Measurements from ENCODE around the gene ZMIZ2.
A peak's percentile ranks its signal among the peaks of the same experiment; 100 is the strongest.
"Not testable (repeated sequence)": the region's sequence is repeated elsewhere in the genome, so short reads cannot be mapped to it uniquely, and the experiment has no call there.

Gene ZMIZ2

GRCh38 chr7:44713680-44714335, 34.8 kb upstream of the ZMIZ2 start:
- Mint-ChIP-seq H3K4me1 (peaks cover 5% of the 10 kb centered on the region), H3K9me3 (no peaks in the 10 kb centered on the region), H3K36me3 (ENCODE audit: low read depth) (no peaks in the 10 kb centered on the region), H3K27ac (no peak overlapping the region), H3K27me3 (no peaks in the 10 kb centered on the region), H3K4me3 (no peak overlapping the region)
- DNase-seq (no peak), ATAC-seq (no peak)

DNA sequence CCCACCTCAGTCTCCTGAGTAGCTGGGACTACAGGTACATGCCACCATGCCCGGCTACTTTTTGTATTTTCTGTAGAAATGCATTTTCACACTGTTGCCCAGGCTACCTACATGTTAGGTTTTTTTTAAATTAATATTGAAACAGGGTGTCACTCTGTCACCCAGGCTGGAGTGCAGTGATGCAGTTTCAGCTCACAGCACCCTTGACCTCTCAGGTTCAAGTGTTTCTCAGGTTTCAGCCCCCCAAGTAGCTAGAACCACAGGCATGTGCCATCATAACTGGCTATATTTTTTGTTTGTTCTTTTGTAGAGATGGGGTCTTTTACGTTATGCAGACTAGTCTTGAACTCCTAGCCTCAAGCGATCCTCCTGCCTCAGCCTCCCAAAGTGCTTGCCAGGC, 32.4 kb upstream of the ZMIZ2 start:
- Mint-ChIP-seq H3K27me3 (no peaks in the 10 kb centered on the region), H3K4me3 (no peak overlapping the region), H3K9me3 (peaks cover 8% of the 10 kb centered on the region), H3K4me1 (peaks cover 5% of the 10 kb centered on the region), H3K27ac (no peak overlapping the region), H3K36me3 (ENCODE audit: low read depth) (peaks cover 2% of the 10 kb centered on the region)
- no peak for DNase-seq
- no peak for ATAC-seq

GRCh38 chr7:44720301-44720700, 28.3 kb upstream of the ZMIZ2 start:
- H3K27me3 Mint-ChIP-seq, result no peaks in the 10 kb centered on the region
- peaks cover 12% of the 10 kb centered on the region for H3K9me3 Mint-ChIP-seq
- H3K4me3 Mint-ChIP-seq, result no peak overlapping the region
- H3K27ac Mint-ChIP-seq, result no peak overlapping the region
- no peak for ATAC-seq
- no peak for DNase-seq
- peaks cover 2% of the 10 kb centered on the region for H3K36me3 Mint-ChIP-seq (ENCODE audit: low read depth)
- H3K4me1 Mint-ChIP-seq, result no peaks in the 10 kb centered on the region

GRCh38 chr7:44724276-44724675, 24.4 kb upstream of the ZMIZ2 start:
- Mint-ChIP-seq H3K36me3 (ENCODE audit: low read depth) (peaks cover 2% of the 10 kb centered on the region), H3K4me3 (no peak overlapping the region), H3K27ac (no peak overlapping the region), H3K4me1 (no peaks in the 10 kb centered on the region), H3K9me3 (peaks cover 12% of the 10 kb centered on the region), H3K27me3 (no peaks in the 10 kb centered on the region)
- no peak for DNase-seq
- ATAC-seq, result no peak

- not testable (repeated sequence) for H3K4me1 Mint-ChIP-seq; H3K27ac Mint-ChIP-seq; H3K9me3 Mint-ChIP-seq; H3K27me3 Mint-ChIP-seq; ATAC-seq; H3K36me3 Mint-ChIP-seq (ENCODE audit: low read depth); DNase-seq; H3K4me3 Mint-ChIP-seq
Measured at GRCh38 chr7:44726250-44726649, 22.4 kb upstream of the ZMIZ2 start.

GRCh38 chr7:44727158-44727936, 21.3 kb upstream of the ZMIZ2 start:
- DNase-seq (no peak), ATAC-seq (no peak)
- H3K36me3 Mint-ChIP-seq (ENCODE audit: low read depth), result no peaks in the 10 kb centered on the region
- H3K27me3 Mint-ChIP-seq, result peaks cover 3% of the 10 kb centered on the region
- H3K9me3 Mint-ChIP-seq, result no peaks in the 10 kb centered on the region
- H3K4me3 Mint-ChIP-seq, result no peak overlapping the region
- H3K27ac Mint-ChIP-seq, result no peak overlapping the region
- H3K4me1 Mint-ChIP-seq, result peaks cover 3% of the 10 kb centered on the region

DNA sequence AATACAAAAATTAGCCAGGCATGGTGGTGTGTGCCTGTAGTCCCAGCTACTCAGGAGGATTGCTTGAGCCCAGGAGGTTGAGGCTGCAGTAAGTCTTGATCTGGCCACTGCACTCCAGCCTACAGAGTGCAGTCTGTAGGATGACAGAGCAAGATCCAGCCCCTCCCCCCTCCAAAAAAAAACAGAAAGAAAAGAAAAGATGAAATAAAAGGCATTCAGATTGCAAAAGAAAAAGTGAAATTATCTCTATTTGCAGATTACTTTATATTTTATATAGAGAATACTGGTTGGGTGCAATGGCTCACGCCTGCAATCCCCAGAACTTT, 20.7 kb upstream of the ZMIZ2 start:
- Mint-ChIP-seq H3K27me3 (peaks cover 3% of the 10 kb centered on the region), H3K27ac (no peak overlapping the region), H3K4me1 (peaks cover 5% of the 10 kb centered on the region), H3K9me3 (no peaks in the 10 kb centered on the region), H3K4me3 (no peak overlapping the region), H3K36me3 (ENCODE audit: low read depth) (no peaks in the 10 kb centered on the region)
- ATAC-seq (no peak), DNase-seq (no peak)

DNA sequence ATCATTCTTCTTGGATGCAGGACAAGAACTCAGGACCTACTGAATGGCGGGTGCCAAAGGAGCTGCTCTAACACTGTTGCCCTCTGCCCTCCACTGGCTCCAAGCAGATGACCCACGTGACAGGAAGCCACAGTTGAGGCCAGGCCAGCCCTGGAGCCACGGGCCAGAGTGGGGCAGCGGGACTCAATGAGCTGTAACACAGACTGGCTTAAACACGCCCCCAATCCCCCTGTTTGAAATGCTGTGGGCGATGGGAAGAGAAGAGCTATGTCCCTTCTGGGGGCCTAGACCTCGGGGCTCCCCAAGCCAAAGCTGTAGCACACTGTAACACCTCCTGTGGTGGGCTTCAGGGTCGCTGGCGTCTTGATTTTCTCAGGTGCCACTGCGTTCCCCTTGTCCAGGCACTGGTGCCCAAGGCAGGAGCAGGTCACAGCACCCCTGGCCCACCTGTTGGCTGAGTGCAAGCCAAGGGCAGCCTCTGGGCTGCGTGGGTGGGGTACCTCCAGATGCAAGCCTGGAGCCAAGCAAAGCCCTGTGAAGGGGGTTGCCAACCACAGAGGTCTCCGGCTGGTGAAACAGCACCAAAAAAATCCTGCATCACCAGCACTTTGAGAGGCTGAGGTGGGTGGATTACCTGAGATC, 18.6 kb upstream of the ZMIZ2 start:
- no peak for DNase-seq
- no peaks in the 10 kb centered on the region for H3K36me3 Mint-ChIP-seq (ENCODE audit: low read depth)
- H3K4me1 Mint-ChIP-seq, result peaks cover 18% of the 10 kb centered on the region
- H3K4me3 Mint-ChIP-seq, result no peak overlapping the region
- ATAC-seq, result peak; percentile 35
- H3K27me3 Mint-ChIP-seq, result peaks cover 3% of the 10 kb centered on the region
- no peaks in the 10 kb centered on the region for H3K9me3 Mint-ChIP-seq
- H3K27ac Mint-ChIP-seq, result no peak overlapping the region

DNA sequence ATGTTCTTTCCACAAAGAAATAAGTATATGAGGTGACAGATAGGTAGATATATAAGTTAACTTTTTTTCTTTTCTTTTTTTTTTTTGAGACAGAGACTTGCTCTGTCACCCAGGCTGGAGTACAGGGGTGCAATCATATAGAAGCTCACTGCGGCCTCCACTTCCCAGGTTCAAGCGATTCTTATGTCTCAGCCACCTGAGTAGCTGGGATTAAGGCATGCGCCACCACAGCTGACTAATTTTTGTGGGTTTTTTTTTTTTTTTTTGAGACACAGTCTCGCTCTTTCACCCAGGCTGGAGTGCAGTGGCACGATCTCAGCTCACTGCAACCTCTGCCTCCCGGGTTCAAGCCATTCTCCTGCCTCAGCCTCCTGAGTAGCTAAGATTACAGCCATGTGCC, 15.7 kb upstream of the ZMIZ2 start:
- H3K36me3 Mint-ChIP-seq (ENCODE audit: low read depth); H3K27me3 Mint-ChIP-seq; ATAC-seq; H3K9me3 Mint-ChIP-seq; H3K4me3 Mint-ChIP-seq; DNase-seq; H3K27ac Mint-ChIP-seq: not testable (repeated sequence)
- peaks cover 32% of the 10 kb centered on the region for H3K4me1 Mint-ChIP-seq

DNA sequence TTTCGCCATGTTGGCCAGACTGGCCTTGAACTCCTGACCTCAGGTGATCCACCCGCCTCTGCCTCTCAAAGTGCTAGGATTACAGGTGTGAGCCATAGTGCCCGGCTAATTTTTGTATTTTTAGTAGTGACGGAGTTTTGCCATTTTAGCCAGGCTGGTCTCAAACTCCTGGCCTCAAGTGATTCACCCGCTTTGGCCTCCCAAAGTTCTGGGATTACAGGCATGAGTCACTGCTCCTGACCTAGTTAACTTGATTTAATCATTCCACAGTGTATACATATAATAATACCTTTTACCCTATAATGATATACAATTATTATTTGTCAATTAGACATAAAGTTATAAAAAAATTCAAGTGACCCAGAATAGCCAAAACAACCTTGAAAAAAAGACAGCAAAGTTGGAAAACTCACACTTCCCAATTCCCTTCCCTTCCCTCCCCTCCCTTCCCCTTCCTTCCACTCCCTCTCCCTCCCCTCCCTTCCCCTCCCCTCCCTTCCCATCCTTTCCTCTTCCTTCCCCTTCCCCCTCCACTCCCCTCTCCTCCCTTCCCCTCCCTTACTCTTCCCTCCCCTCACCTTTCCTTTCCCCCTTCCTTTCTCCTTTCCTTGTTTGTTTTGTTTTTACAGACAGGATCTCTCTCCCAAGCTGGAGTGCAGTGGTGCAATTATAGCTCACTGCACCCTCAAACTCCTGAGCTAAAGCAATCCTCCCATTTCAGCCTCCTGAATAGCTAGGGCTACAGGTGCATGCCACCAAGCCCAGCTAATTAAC, 14.8 kb upstream of the ZMIZ2 start:
- peaks cover 3% of the 10 kb centered on the region for H3K27me3 Mint-ChIP-seq
- peaks cover 36% of the 10 kb centered on the region for H3K4me1 Mint-ChIP-seq
- no peak overlapping the region for H3K27ac Mint-ChIP-seq
- ATAC-seq (no peak), DNase-seq (no peak)
- H3K4me3 Mint-ChIP-seq, result no peak overlapping the region
- H3K9me3 Mint-ChIP-seq, result no peaks in the 10 kb centered on the region
- no peaks in the 10 kb centered on the region for H3K36me3 Mint-ChIP-seq (ENCODE audit: low read depth)

- peak overlapping the region; percentile 1 for H3K4me3 Mint-ChIP-seq
- ATAC-seq (peak; percentile 89), DNase-seq (peak; percentile 50)
- peaks cover 32% of the 10 kb centered on the region for H3K4me1 Mint-ChIP-seq
- H3K27ac Mint-ChIP-seq, result peak overlapping the region; percentile 48
- H3K36me3 Mint-ChIP-seq (ENCODE audit: low read depth), result no peaks in the 10 kb centered on the region
- H3K27me3 Mint-ChIP-seq, result no peaks in the 10 kb centered on the region
- H3K9me3 Mint-ChIP-seq, result no peaks in the 10 kb centered on the region
Measured at GRCh38 chr7:44735403-44736165, 13.1 kb upstream of the ZMIZ2 start.

DNA sequence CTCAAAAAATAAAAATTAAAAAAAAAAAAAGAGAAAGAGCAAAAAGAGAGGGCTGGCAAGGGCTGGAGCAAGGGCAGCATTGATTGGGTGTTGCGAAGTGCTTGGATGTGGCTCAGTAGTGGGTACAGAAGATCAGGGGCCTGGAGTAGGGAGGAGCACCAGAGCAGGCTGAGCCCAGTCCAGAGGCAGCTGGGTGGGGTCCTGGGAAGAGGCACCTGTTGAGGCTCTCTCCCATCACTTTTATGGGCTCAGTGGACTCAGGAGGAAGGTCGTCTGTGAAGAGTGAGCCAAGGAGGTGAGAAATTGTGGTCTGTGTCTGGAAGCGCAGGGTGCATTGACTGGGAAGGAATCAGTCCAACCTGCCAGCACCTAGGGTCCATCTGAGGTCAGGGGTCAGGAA, 11.8 kb upstream of the ZMIZ2 start:
- no peak overlapping the region for H3K27ac Mint-ChIP-seq
- peaks cover 32% of the 10 kb centered on the region for H3K4me1 Mint-ChIP-seq

DNA sequence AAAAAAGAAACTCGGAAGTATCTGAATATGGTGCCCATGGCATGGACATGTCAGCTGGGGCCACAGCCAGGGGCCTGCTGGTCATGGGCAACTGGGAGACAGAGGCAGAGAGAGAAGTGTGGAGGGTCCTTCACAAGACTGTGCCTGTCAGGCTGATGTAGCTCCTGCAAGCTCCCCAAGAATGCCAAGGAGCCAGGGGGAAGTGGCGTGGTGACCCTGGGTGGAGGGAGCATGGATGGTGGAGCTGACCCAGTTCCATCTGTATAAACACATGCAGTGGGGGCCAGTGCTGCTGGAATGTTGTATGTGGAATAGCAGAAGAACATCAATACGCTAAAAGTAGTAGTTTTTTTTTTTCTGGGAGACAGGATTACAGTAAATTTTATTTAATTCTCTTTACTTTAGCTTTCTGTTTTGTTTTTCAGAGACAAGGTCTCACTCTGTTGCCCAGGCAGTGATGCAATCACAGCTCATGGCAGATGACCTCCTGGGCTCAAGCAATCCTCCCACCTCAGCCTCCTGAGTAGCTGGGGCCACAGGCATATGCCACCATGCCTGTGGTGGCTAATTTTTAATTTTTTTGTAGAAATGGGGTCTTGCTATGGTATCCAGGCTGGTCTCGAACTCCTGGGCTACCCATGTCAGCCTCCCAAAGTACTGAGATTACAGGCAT, 10.5 kb upstream of the ZMIZ2 start:
- no peaks in the 10 kb centered on the region for H3K27me3 Mint-ChIP-seq
- peaks cover 31% of the 10 kb centered on the region for H3K4me1 Mint-ChIP-seq
- H3K36me3 Mint-ChIP-seq (ENCODE audit: low read depth), result no peaks in the 10 kb centered on the region
- DNase-seq, result no peak
- no peak overlapping the region for H3K4me3 Mint-ChIP-seq
- no peak overlapping the region for H3K27ac Mint-ChIP-seq
- ATAC-seq, result no peak
- no peaks in the 10 kb centered on the region for H3K9me3 Mint-ChIP-seq

More for the DNA sequence above, 11.8 kb upstream of the ZMIZ2 start:
- Mint-ChIP-seq H3K27me3 (no peaks in the 10 kb centered on the region), H3K4me3 (no peak overlapping the region), H3K36me3 (ENCODE audit: low read depth) (no peaks in the 10 kb centered on the region), H3K9me3 (no peaks in the 10 kb centered on the region)
- DNase-seq, result no peak
- no peak for ATAC-seq
